Prostate gland (tissue), 2 donors: ENCODE measurements around the gene RAB3C.

ENCODE experiments used
- POLR2AphosphoS5 ChIP-seq: sonication (generic); formaldehyde crosslinking; IDR thresholded peaks from one replicate; pipeline ENCODE4 v1.6.1; 2017; ENCODE audit warnings: antibody characterized with exemption
- TF ChIP-seq, protein P1 (sequence below), 4 experiments: fragments of 200-600 bp in 2 of 4; fragments of 450-650 bp in 2 of 4; sonication (generic) in 2 of 4; IDR thresholded peaks; 1 replicate in 3 of 4; 2 replicates in 1 of 4; pipeline ENCODE4 v1.5.1; 2016 to 2019; ENCODE audit warnings: antibody characterized with exemption in 4 of 4, mild to moderate bottlenecking in 2 of 4, moderate library complexity in 2 of 4

DNA sequence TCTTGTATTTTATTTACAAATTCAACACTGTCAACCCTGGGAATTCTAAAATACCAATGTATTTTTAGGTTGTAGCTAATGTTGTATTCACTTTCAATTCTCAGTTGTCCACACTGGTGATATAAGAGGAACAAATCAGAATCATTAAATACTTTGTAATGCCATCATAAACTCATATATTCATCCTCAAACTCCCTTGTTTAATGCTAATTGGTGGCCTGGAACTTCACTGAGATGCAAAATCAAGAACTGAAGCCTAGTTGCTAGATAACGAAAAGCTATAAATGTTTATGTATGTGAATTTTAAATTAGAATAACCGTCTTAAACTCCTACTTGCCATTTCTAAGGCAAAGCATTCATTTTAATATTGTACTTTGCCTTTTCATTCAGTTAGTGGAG lies 274.7 kb downstream of the RAB3C start:
- TF ChIP-seq, protein P1, sequence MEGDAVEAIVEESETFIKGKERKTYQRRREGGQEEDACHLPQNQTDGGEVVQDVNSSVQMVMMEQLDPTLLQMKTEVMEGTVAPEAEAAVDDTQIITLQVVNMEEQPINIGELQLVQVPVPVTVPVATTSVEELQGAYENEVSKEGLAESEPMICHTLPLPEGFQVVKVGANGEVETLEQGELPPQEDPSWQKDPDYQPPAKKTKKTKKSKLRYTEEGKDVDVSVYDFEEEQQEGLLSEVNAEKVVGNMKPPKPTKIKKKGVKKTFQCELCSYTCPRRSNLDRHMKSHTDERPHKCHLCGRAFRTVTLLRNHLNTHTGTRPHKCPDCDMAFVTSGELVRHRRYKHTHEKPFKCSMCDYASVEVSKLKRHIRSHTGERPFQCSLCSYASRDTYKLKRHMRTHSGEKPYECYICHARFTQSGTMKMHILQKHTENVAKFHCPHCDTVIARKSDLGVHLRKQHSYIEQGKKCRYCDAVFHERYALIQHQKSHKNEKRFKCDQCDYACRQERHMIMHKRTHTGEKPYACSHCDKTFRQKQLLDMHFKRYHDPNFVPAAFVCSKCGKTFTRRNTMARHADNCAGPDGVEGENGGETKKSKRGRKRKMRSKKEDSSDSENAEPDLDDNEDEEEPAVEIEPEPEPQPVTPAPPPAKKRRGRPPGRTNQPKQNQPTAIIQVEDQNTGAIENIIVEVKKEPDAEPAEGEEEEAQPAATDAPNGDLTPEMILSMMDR (IDR thresholded peaks at IDR 0.05) = no peak
- TF ChIP-seq POLR2AphosphoS5 = no peak
